ENCODE measurements around the gene RTTN. TPM values are rescaled to one million over a fixed set of nuclear protein-coding genes. Genes with fewer than 3 reads are reported as not detected.
"Not testable (repeated sequence)": the region's sequence is repeated elsewhere in the genome, so short reads cannot be mapped to it uniquely, and the experiment has no call there.

RTTN gene
- polyA plus RNA-seq, 1 donor, result 8.6 TPM

GRCh38 chr18:70132999-70133398 is 72.5 kb downstream of the RTTN start:
- H3K36me3 ChIP-seq (ENCODE audit: control insufficient read depth, insufficient read depth, low read length), result peaks cover 2% of the 10 kb centered on the region
- no peaks in the 10 kb centered on the region for H3K4me1 ChIP-seq (ENCODE audit: control insufficient read depth, insufficient read depth, low read length)
- no peak overlapping the region for H3K4me3 ChIP-seq (ENCODE audit: low read length)
- H3K27ac ChIP-seq (ENCODE audit: low read length), result no peak overlapping the region
- no peaks in the 10 kb centered on the region for H3K27me3 ChIP-seq (ENCODE audit: control insufficient read depth, insufficient read depth, low read length)
- peaks cover 3% of the 10 kb centered on the region for H3K9me3 ChIP-seq (ENCODE audit: control insufficient read depth, low read depth, low read length)
- WGBS (ENCODE audit: insufficient coverage, low lambda C conversion rate), result no CpG with 5 or more reads among the region's 2 CpGs
- DNase-seq, result no peak

GRCh38 chr18:70128271-70128670 is 77.2 kb downstream of the RTTN start:
- WGBS (ENCODE audit: insufficient coverage, low lambda C conversion rate), result no CpG with 5 or more reads among the region's 2 CpGs
- H3K4me1 ChIP-seq (ENCODE audit: control insufficient read depth, insufficient read depth, low read length), result no peaks in the 10 kb centered on the region
- no peak overlapping the region for H3K4me3 ChIP-seq (ENCODE audit: low read length)
- no peak overlapping the region for H3K27ac ChIP-seq (ENCODE audit: low read length)
- H3K36me3 ChIP-seq (ENCODE audit: control insufficient read depth, insufficient read depth, low read length), result peaks cover 4% of the 10 kb centered on the region
- no peaks in the 10 kb centered on the region for H3K27me3 ChIP-seq (ENCODE audit: control insufficient read depth, insufficient read depth, low read length)
- DNase-seq, result peak in 1 of 2 donors; percentile 18
- H3K9me3 ChIP-seq (ENCODE audit: control insufficient read depth, low read depth, low read length), result peaks cover 3% of the 10 kb centered on the region

- no peaks in the 10 kb centered on the region for H3K4me1 ChIP-seq (ENCODE audit: control insufficient read depth, insufficient read depth, low read length)
- no peaks in the 10 kb centered on the region for H3K27me3 ChIP-seq (ENCODE audit: control insufficient read depth, insufficient read depth, low read length)
- WGBS (ENCODE audit: insufficient coverage, low lambda C conversion rate), result no CpG with 5 or more reads among the region's 1 CpG
Measured at GRCh38 chr18:70127359-70127758, 78.1 kb downstream of the RTTN start.

GRCh38 chr18:70126832-70127231 is 78.7 kb downstream of the RTTN start:
- no peak for DNase-seq
- H3K4me1 ChIP-seq (ENCODE audit: control insufficient read depth, insufficient read depth, low read length), result no peaks in the 10 kb centered on the region
- H3K9me3 ChIP-seq (ENCODE audit: control insufficient read depth, low read depth, low read length), result peaks cover 3% of the 10 kb centered on the region
- H3K27me3 ChIP-seq (ENCODE audit: control insufficient read depth, insufficient read depth, low read length), result no peaks in the 10 kb centered on the region
- H3K36me3 ChIP-seq (ENCODE audit: control insufficient read depth, insufficient read depth, low read length), result peaks cover 4% of the 10 kb centered on the region
- H3K27ac ChIP-seq (ENCODE audit: low read length), result no peak overlapping the region
- H3K4me3 ChIP-seq (ENCODE audit: low read length), result no peak overlapping the region
- no CpG with 5 or more reads among the region's 1 CpG for WGBS (ENCODE audit: insufficient coverage, low lambda C conversion rate)

More at GRCh38 chr18:70127359-70127758, 78.1 kb downstream of the RTTN start:
- Histone ChIP-seq H3K27ac (ENCODE audit: low read length) (no peak overlapping the region), H3K9me3 (ENCODE audit: control insufficient read depth, low read depth, low read length) (peaks cover 3% of the 10 kb centered on the region), H3K36me3 (ENCODE audit: control insufficient read depth, insufficient read depth, low read length) (peaks cover 4% of the 10 kb centered on the region), H3K4me3 (ENCODE audit: low read length) (no peak overlapping the region)
- no peak for DNase-seq

GRCh38 chr18:70124139-70124538 is 81.3 kb downstream of the RTTN start:
- Histone ChIP-seq H3K27ac (ENCODE audit: low read length) (no peak overlapping the region), H3K4me1 (ENCODE audit: control insufficient read depth, insufficient read depth, low read length) (no peaks in the 10 kb centered on the region), H3K9me3 (ENCODE audit: control insufficient read depth, low read depth, low read length) (peaks cover 4% of the 10 kb centered on the region), H3K4me3 (ENCODE audit: low read length) (no peak overlapping the region), H3K27me3 (ENCODE audit: control insufficient read depth, insufficient read depth, low read length) (no peaks in the 10 kb centered on the region), H3K36me3 (ENCODE audit: control insufficient read depth, insufficient read depth, low read length) (peaks cover 6% of the 10 kb centered on the region)
- no peak for DNase-seq
- 86% methylated on average over 2 of the region's 4 CpGs for WGBS (ENCODE audit: insufficient coverage, low lambda C conversion rate)

GRCh38 chr18:70121842-70122241 is 83.6 kb downstream of the RTTN start:
- 100% methylated on average over 1 of the region's 3 CpGs for WGBS (ENCODE audit: insufficient coverage, low lambda C conversion rate)
- no peaks in the 10 kb centered on the region for H3K4me1 ChIP-seq (ENCODE audit: control insufficient read depth, insufficient read depth, low read length)
- no peaks in the 10 kb centered on the region for H3K27me3 ChIP-seq (ENCODE audit: control insufficient read depth, insufficient read depth, low read length)
- no peak for DNase-seq
- no peak overlapping the region for H3K4me3 ChIP-seq (ENCODE audit: low read length)
- H3K36me3 ChIP-seq (ENCODE audit: control insufficient read depth, insufficient read depth, low read length), result peaks cover 2% of the 10 kb centered on the region
- H3K27ac ChIP-seq (ENCODE audit: low read length), result no peak overlapping the region
- peaks cover 4% of the 10 kb centered on the region for H3K9me3 ChIP-seq (ENCODE audit: control insufficient read depth, low read depth, low read length)

GRCh38 chr18:70116949-70117348 is 88.5 kb downstream of the RTTN start:
- no peak overlapping the region for H3K27ac ChIP-seq (ENCODE audit: low read length)
- H3K27me3 ChIP-seq (ENCODE audit: control insufficient read depth, insufficient read depth, low read length), result no peaks in the 10 kb centered on the region
- WGBS (ENCODE audit: insufficient coverage, low lambda C conversion rate), result 75% methylated on average over 2 of the region's 2 CpGs
- H3K36me3 ChIP-seq (ENCODE audit: control insufficient read depth, insufficient read depth, low read length), result peaks cover 5% of the 10 kb centered on the region
- peaks cover 4% of the 10 kb centered on the region for H3K9me3 ChIP-seq (ENCODE audit: control insufficient read depth, low read depth, low read length)
- H3K4me3 ChIP-seq (ENCODE audit: low read length), result no peak overlapping the region
- H3K4me1 ChIP-seq (ENCODE audit: control insufficient read depth, insufficient read depth, low read length), result no peaks in the 10 kb centered on the region
- no peak for DNase-seq

GRCh38 chr18:70113511-70113910 is 92.0 kb downstream of the RTTN start:
- Histone ChIP-seq H3K4me1 (ENCODE audit: control insufficient read depth, insufficient read depth, low read length) (no peaks in the 10 kb centered on the region), H3K9me3 (ENCODE audit: control insufficient read depth, low read depth, low read length) (peaks cover 6% of the 10 kb centered on the region), H3K36me3 (ENCODE audit: control insufficient read depth, insufficient read depth, low read length) (peaks cover 13% of the 10 kb centered on the region), H3K27ac (ENCODE audit: low read length) (no peak overlapping the region), H3K27me3 (ENCODE audit: control insufficient read depth, insufficient read depth, low read length) (no peaks in the 10 kb centered on the region), H3K4me3 (ENCODE audit: low read length) (no peak overlapping the region)
- WGBS (ENCODE audit: insufficient coverage, low lambda C conversion rate), result 100% methylated on average over 1 of the region's 1 CpG
- no peak for DNase-seq

- Histone ChIP-seq H3K27me3 (ENCODE audit: control insufficient read depth, insufficient read depth, low read length) (no peaks in the 10 kb centered on the region), H3K9me3 (ENCODE audit: control insufficient read depth, low read depth, low read length) (peaks cover 6% of the 10 kb centered on the region), H3K36me3 (ENCODE audit: control insufficient read depth, insufficient read depth, low read length) (peaks cover 22% of the 10 kb centered on the region), H3K4me3 (ENCODE audit: low read length) (no peak overlapping the region), H3K4me1 (ENCODE audit: control insufficient read depth, insufficient read depth, low read length) (no peaks in the 10 kb centered on the region), H3K27ac (ENCODE audit: low read length) (no peak overlapping the region)
- no CpG with 5 or more reads among the region's 11 CpGs for WGBS (ENCODE audit: insufficient coverage, low lambda C conversion rate)
- no peak for DNase-seq
Measured at GRCh38 chr18:70110678-70111077, 94.8 kb downstream of the RTTN start.

- peaks cover 23% of the 10 kb centered on the region for H3K36me3 ChIP-seq (ENCODE audit: control insufficient read depth, insufficient read depth, low read length)
- WGBS (ENCODE audit: insufficient coverage, low lambda C conversion rate), result 100% methylated on average over 1 of the region's 6 CpGs
Measured at GRCh38 chr18:70107091-70107490, 98.4 kb downstream of the RTTN start.

GRCh38 chr18:70102854-70103253 is 102.6 kb downstream of the RTTN start:
- peaks cover 12% of the 10 kb centered on the region for H3K36me3 ChIP-seq (ENCODE audit: control insufficient read depth, insufficient read depth, low read length)
- H3K27me3 ChIP-seq (ENCODE audit: control insufficient read depth, insufficient read depth, low read length); H3K4me1 ChIP-seq (ENCODE audit: control insufficient read depth, insufficient read depth, low read length); H3K27ac ChIP-seq (ENCODE audit: low read length); H3K4me3 ChIP-seq (ENCODE audit: low read length); DNase-seq; H3K9me3 ChIP-seq (ENCODE audit: control insufficient read depth, low read depth, low read length): not testable (repeated sequence)
- WGBS (ENCODE audit: insufficient coverage, low lambda C conversion rate), result no CpG with 5 or more reads among the region's 22 CpGs

More at GRCh38 chr18:70107091-70107490, 98.4 kb downstream of the RTTN start:
- H3K9me3 ChIP-seq (ENCODE audit: control insufficient read depth, low read depth, low read length), result peaks cover 11% of the 10 kb centered on the region
- H3K27ac ChIP-seq (ENCODE audit: low read length), result no peak overlapping the region
- no peaks in the 10 kb centered on the region for H3K27me3 ChIP-seq (ENCODE audit: control insufficient read depth, insufficient read depth, low read length)
- no peak for DNase-seq
- H3K4me1 ChIP-seq (ENCODE audit: control insufficient read depth, insufficient read depth, low read length), result no peaks in the 10 kb centered on the region
- H3K4me3 ChIP-seq (ENCODE audit: low read length), result no peak overlapping the region

Data from large intestine (tissue), 3 donors.